HepG2 (cell line): ENCODE data around the gene COX14. TPM values are rescaled to one million over a fixed set of nuclear protein-coding genes. Genes with fewer than 3 reads are reported as not detected.

Source experiments
- AHR ChIP-seq: IDR thresholded peaks from 2 replicates; pipeline ENCODE4 v1.6.1; 2018; ENCODE audit warnings: missing genetic modification reagents, missing compliant biosample characterization
- CHD4 ChIP-seq: fragments of 200-600 bp; sonication (generic); IDR thresholded peaks from 2 replicates; pipeline ENCODE4 v1.7.0; 2017; ENCODE audit warnings: mild to moderate bottlenecking, low read length, borderline replicate concordance
- ETV5 ChIP-seq: IDR thresholded peaks from 2 replicates; pipeline ENCODE4 v1.6.1; 2018; ENCODE audit warnings: missing biosample characterization, missing genetic modification reagents, inconsistent platforms, borderline replicate concordance
- FOXP1 ChIP-seq, 2 experiments: fragments of 450-650 bp in 1 of 2; IDR thresholded peaks; 2 replicates each; pipeline ENCODE4 v1.6.1; 2017 to 2018; ENCODE audit warnings: antibody characterized with exemption in 1 of 2
- KDM4B ChIP-seq: sonication (generic); formaldehyde crosslinking; IDR thresholded peaks from 2 replicates; pipeline ENCODE4 v1.4.0; 2020; ENCODE audit warnings: missing genetic modification reagents
- KLF12 ChIP-seq: sonication (generic); formaldehyde crosslinking; IDR thresholded peaks from 2 replicates; pipeline ENCODE4 v1.4.0; 2020; ENCODE audit warnings: missing genetic modification reagents, borderline replicate concordance
- MAF1 ChIP-seq: sonication (generic); formaldehyde crosslinking; IDR thresholded peaks from 2 replicates; pipeline ENCODE4 v1.5.0; 2020; ENCODE audit warnings: missing genetic modification reagents, borderline replicate concordance
- MIXL1 ChIP-seq: IDR thresholded peaks from 2 replicates; pipeline ENCODE4 v1.6.1; 2016
- NFKB2 ChIP-seq: sonication (generic); formaldehyde crosslinking; IDR thresholded peaks from 2 replicates; pipeline ENCODE4 v1.4.0; 2020; ENCODE audit warnings: missing genetic modification reagents, borderline replicate concordance
- RFXAP ChIP-seq: sonication (generic); formaldehyde crosslinking; IDR thresholded peaks from 2 replicates; pipeline ENCODE4 v1.4.0; 2020; ENCODE audit warnings: missing genetic modification reagents, borderline replicate concordance
- SMYD3 ChIP-seq: sonication (generic); formaldehyde crosslinking; IDR thresholded peaks from 2 replicates; pipeline ENCODE4 v1.8.1; 2023; ENCODE audit warnings: mild to moderate bottlenecking, missing genetic modification reagents
- SNAPC2 ChIP-seq: sonication (generic); formaldehyde crosslinking; IDR thresholded peaks from 2 replicates; pipeline ENCODE4 v1.8.1; 2022; ENCODE audit warnings: mild to moderate bottlenecking, missing genetic modification reagents
- TBP ChIP-seq: sonication (generic); formaldehyde crosslinking; IDR thresholded peaks from 2 replicates; pipeline ENCODE4 v1.5.0; 2020; ENCODE audit warnings: missing genetic modification reagents
- TCF12 ChIP-seq, 2 experiments: fragments of 450-650 bp in 1 of 2; sonication (generic) in 1 of 2; formaldehyde crosslinking in 1 of 2; IDR thresholded peaks; 2 replicates each; pipeline versions ENCODE4 v1.6.1 to v1.8.0; 2017 to 2022; ENCODE audit warnings: antibody characterized with exemption in 1 of 2, mild to moderate bottlenecking in 1 of 2, missing genetic modification reagents in 1 of 2, moderate library complexity in 1 of 2
- ZBTB8A ChIP-seq: sonication (generic); formaldehyde crosslinking; IDR thresholded peaks from 2 replicates; pipeline ENCODE4 v1.4.0; 2020; ENCODE audit warnings: mild to moderate bottlenecking, low read depth, missing genetic modification reagents, borderline replicate concordance
- ZEB1 ChIP-seq: IDR thresholded peaks from 2 replicates; pipeline ENCODE4 v1.6.1; 2012; ENCODE audit warnings: mild to moderate bottlenecking, low read depth, inconsistent platforms; ENCODE audit not compliant: insufficient replicate concordance
- ZFP37 ChIP-seq: sonication (generic); formaldehyde crosslinking; IDR thresholded peaks from 2 replicates; pipeline ENCODE4 v1.4.0; 2020; ENCODE audit warnings: missing genetic modification reagents, borderline replicate concordance
- ZNF10 ChIP-seq: sonication (generic); formaldehyde crosslinking; IDR thresholded peaks from 2 replicates; pipeline ENCODE4 v1.4.0; 2020; ENCODE audit warnings: mild to moderate bottlenecking, low read depth, missing genetic modification reagents, borderline replicate concordance
- ZNF101 ChIP-seq: sonication (generic); formaldehyde crosslinking; IDR thresholded peaks from 2 replicates; pipeline ENCODE4 v1.4.0; 2020; ENCODE audit warnings: mild to moderate bottlenecking, low read depth, missing genetic modification reagents, borderline replicate concordance
- ZNF17 ChIP-seq: sonication (generic); formaldehyde crosslinking; IDR thresholded peaks from 2 replicates; pipeline ENCODE4 v1.5.0; 2020; ENCODE audit warnings: mild to moderate bottlenecking, missing genetic modification reagents
- ZNF501 ChIP-seq: sonication (generic); formaldehyde crosslinking; IDR thresholded peaks from 2 replicates; pipeline ENCODE4 v1.5.1; 2020; ENCODE audit warnings: mild to moderate bottlenecking, moderate library complexity, missing genetic modification reagents
- ZNF720 ChIP-seq: sonication (generic); formaldehyde crosslinking; IDR thresholded peaks from 2 replicates; pipeline ENCODE4 v1.4.0; 2020; ENCODE audit warnings: missing genetic modification reagents
- polyA plus RNA-seq, 8 experiments: library from polyadenylated mRNA; depleted of rRNA in 3 of 8; stranded (reverse) in 7 of 8; unstranded in 1 of 8; fragments of >200 nt; fragmentation: Illumina TruSeq in 4 of 8; extraction: Trizol in 4 of 8; gene quantifications; 2 replicates each; pipeline versions ENCODE4 v1.2.1 to v1.2.3, GENCODE V29; 2011 to 2016; ENCODE audit warnings: low read depth in 4 of 8, missing spikeins in 1 of 8, mixed read lengths in 1 of 8; ENCODE audit not compliant: insufficient read depth in 1 of 8
- total RNA-seq, 5 experiments: library from RNA; depleted of rRNA; stranded (reverse); fragments of >200 nt; fragmentation: Illumina TruSeq; extraction: Trizol; gene quantifications; 2 replicates each; pipeline ENCODE4 v1.2.3, GENCODE V29; 2016; ENCODE audit warnings: low read depth in 1 of 5
- TF ChIP-seq, protein P1 (sequence below): sonication (generic); formaldehyde crosslinking; IDR thresholded peaks from 2 replicates; pipeline ENCODE4 v1.8.0; 2022; ENCODE audit warnings: mild to moderate bottlenecking, missing genetic modification reagents; ENCODE audit not compliant: insufficient replicate concordance
- TF ChIP-seq, protein P2 (sequence below): sonication (generic); formaldehyde crosslinking; IDR thresholded peaks from 2 replicates; pipeline ENCODE4 v1.4.0; 2020; ENCODE audit warnings: missing genetic modification reagents

The COX14 gene
- total and polyA plus RNA-seq, 2 of the 13 experiments (the other 11 are each of a cell fraction or from before 2014, with no cell fraction given), result 53.0 to 71.6 TPM

DNA sequence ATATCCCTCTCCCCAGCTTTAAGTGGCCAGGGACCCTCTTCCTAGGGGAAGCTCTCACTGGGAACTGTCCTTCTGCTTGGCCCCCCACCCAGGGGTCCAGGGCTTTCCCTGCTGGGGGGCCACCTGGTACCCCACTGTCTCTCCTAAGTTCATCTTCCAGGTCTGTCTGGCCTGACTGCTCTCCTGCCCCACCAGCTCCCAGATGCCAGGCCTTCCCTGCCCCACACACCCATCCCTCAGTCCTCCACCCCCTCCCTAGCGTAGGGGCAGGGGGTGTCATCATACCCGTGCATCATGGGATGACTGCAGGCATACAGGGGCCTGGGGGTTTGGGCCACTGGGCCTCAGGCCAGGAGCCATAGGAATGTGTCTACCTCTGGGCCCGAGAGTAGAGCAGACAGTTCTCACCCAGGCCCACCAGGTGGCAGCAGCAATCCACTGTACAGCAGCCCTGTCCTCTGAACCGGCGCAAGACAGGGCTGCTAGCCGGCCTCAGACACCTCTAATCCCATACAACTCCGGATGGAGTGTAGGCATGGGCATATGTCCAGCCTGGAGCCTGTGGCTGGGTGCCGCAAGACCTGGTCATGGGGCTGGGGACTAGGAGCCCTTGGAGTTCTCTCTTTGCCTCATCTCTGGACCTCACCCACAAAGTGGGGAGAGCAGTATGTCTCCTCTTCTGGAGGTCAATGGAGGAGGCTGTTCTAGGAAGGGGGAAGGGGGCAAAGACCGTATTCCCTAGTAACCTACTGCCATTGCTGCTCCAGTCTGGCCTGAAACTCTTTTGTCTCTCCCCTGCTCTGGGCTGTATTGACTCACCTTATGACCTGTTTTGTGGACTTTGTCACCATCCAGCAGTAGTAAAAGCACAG, 36.9 kb upstream of the COX14 start (continued):
- TF ChIP-seq, protein P1, sequence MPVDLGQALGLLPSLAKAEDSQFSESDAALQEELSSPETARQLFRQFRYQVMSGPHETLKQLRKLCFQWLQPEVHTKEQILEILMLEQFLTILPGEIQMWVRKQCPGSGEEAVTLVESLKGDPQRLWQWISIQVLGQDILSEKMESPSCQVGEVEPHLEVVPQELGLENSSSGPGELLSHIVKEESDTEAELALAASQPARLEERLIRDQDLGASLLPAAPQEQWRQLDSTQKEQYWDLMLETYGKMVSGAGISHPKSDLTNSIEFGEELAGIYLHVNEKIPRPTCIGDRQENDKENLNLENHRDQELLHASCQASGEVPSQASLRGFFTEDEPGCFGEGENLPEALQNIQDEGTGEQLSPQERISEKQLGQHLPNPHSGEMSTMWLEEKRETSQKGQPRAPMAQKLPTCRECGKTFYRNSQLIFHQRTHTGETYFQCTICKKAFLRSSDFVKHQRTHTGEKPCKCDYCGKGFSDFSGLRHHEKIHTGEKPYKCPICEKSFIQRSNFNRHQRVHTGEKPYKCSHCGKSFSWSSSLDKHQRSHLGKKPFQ, result no peak
- peak; percentile 73; the same call in 1 of the 2 replicates for TF ChIP-seq SMYD3 (CRISPR knock-in tag)
- peak; percentile 31 for TF ChIP-seq ETV5 (CRISPR knock-in tag)
- no peak; the same call in 1 of the 2 replicates for TF ChIP-seq KDM4B
- TF ChIP-seq ZEB1, result no peak
- TF ChIP-seq ZNF720, result no peak
- peak; percentile 61; the same call in 1 of the 2 replicates for TF ChIP-seq ZNF501 (CRISPR knock-in tag)
- TF ChIP-seq ZNF10 (CRISPR knock-in tag), result no peak
- TF ChIP-seq FOXP1 (IDR thresholded peaks at IDR 0.05), result no peak
- TF ChIP-seq FOXP1 (CRISPR knock-in tag; IDR thresholded peaks at IDR 0.05), result no peak
- peak; percentile 70 for TF ChIP-seq MIXL1 (CRISPR knock-in tag)
- 0 out of 2 replicates have a peak, but pooled peaks have one; percentile 45 for TF ChIP-seq KLF12 (CRISPR knock-in tag)
- TF ChIP-seq ZNF17 (CRISPR knock-in tag), result no peak
- TF ChIP-seq, protein P2, sequence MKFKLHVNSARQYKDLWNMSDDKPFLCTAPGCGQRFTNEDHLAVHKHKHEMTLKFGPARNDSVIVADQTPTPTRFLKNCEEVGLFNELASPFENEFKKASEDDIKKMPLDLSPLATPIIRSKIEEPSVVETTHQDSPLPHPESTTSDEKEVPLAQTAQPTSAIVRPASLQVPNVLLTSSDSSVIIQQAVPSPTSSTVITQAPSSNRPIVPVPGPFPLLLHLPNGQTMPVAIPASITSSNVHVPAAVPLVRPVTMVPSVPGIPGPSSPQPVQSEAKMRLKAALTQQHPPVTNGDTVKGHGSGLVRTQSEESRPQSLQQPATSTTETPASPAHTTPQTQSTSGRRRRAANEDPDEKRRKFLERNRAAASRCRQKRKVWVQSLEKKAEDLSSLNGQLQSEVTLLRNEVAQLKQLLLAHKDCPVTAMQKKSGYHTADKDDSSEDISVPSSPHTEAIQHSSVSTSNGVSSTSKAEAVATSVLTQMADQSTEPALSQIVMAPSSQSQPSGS (CRISPR knock-in tag), result no peak
- no peak for TF ChIP-seq ZNF101 (CRISPR knock-in tag)
- 0 out of 2 replicates have a peak, but pooled peaks have one; percentile 76 for TF ChIP-seq TBP (CRISPR knock-in tag)
- TF ChIP-seq MAF1 (CRISPR knock-in tag), result no peak
- 0 out of 2 replicates have a peak, but pooled peaks have one; percentile 22 for TF ChIP-seq AHR (CRISPR knock-in tag)
- 0 out of 2 replicates have a peak, but pooled peaks have one; percentile 26 for TF ChIP-seq ZFP37 (CRISPR knock-in tag)
- no peak for TF ChIP-seq CHD4
- TF ChIP-seq TCF12 (IDR thresholded peaks at IDR 0.05), result no peak
- TF ChIP-seq TCF12 (CRISPR knock-in tag; IDR thresholded peaks at IDR 0.05), result 0 out of 2 replicates have a peak, but pooled peaks have one; percentile 20
- no peak for TF ChIP-seq ZBTB8A (CRISPR knock-in tag)
- no peak for TF ChIP-seq SNAPC2 (CRISPR knock-in tag)
- TF ChIP-seq RFXAP (CRISPR knock-in tag), result peak; percentile 91; the same call in 1 of the 2 replicates
- TF ChIP-seq NFKB2 (CRISPR knock-in tag), result 0 out of 2 replicates have a peak, but pooled peaks have one; percentile 51
